Naive thymus-derived CD4-positive, alpha-beta T cell (primary cell): ENCODE results near the gene C3. TPM values are rescaled to one million over a fixed set of nuclear protein-coding genes. Genes with fewer than 3 reads are reported as not detected.
A peak's percentile ranks its signal among the peaks of the same experiment; 100 is the strongest.
"Not testable (repeated sequence)": the region's sequence is repeated elsewhere in the genome, so short reads cannot be mapped to it uniquely, and the experiment has no call there.

ENCODE experiments used
- ATAC-seq: fragments of 150-1000 bp; cut with Tn5 transposase; 2 replicates; pipeline ENCODE4 v1.10.0; 2021; ENCODE audit warnings: mild to moderate bottlenecking, moderate library complexity
- CTCF ChIA-PET: fragments of 350-600 bp; sonication (Branson Sonifier 250); formaldehyde crosslinking; loops from one replicate; lab custom pipeline; 2021; ENCODE audit warnings: antibody characterized with exemption; lab: Charles Lee
- POLR2A ChIA-PET: fragments of 350-600 bp; sonication (Branson Sonifier 250); formaldehyde crosslinking; loops from one replicate; lab custom pipeline; 2021; ENCODE audit warnings: antibody characterized with exemption, inconsistent platforms; lab: Charles Lee
- DNase-seq, 9 donors: peaks; one replicate each; pipeline versions ENCODE4 v3.0.0 to v3.0.0-alpha.2; 2020 to 2022; ENCODE audit warnings: mixed read lengths in 1 of 9
- H3K27ac ChIP-seq: one replicate; pipeline ENCODE4 v1.7.0; 2013; ENCODE audit warnings: mild to moderate bottlenecking, low read depth, low read length, moderate library complexity
- H3K27me3 ChIP-seq, 2 donors: one replicate each; pipeline ENCODE4 v1.7.0; 2013; ENCODE audit warnings: low read length in 2 of 2, mild to moderate bottlenecking in 2 of 2, moderate library complexity in 2 of 2; ENCODE audit not compliant: control insufficient read depth in 2 of 2, insufficient read depth in 2 of 2
- H3K36me3 ChIP-seq, 3 experiments: 1 replicate in 2 of 3; 2 replicates in 1 of 3; pipeline ENCODE4 v1.7.0; 2013; ENCODE audit warnings: low read length in 3 of 3, mild to moderate bottlenecking in 3 of 3, moderate library complexity in 1 of 3; ENCODE audit not compliant: insufficient read depth in 3 of 3, control insufficient read depth in 2 of 3
- H3K4me1 ChIP-seq, 2 donors: one replicate each; pipeline ENCODE4 v1.7.0; 2013; ENCODE audit warnings: low read length in 2 of 2, mild to moderate bottlenecking in 2 of 2, moderate library complexity in 1 of 2; ENCODE audit not compliant: control insufficient read depth in 2 of 2, insufficient read depth in 2 of 2
- H3K4me3 ChIP-seq: 2 replicates; pipeline ENCODE4 v1.7.0; 2013; ENCODE audit warnings: mild to moderate bottlenecking, low read length
- H3K9me3 ChIP-seq, 3 experiments: 1 replicate in 2 of 3; 2 replicates in 1 of 3; pipeline ENCODE4 v1.7.0; 2013; ENCODE audit warnings: low read length in 3 of 3; ENCODE audit not compliant: control insufficient read depth in 2 of 3
- H3K27ac Mint-ChIP-seq, 9 donors: one replicate each; pipeline ENCODE4 v1.8.0; 2020 to 2022; ENCODE audit warnings: mixed read lengths in 9 of 9, mild to moderate bottlenecking in 8 of 9, moderate library complexity in 5 of 9, inconsistent platforms in 2 of 9
- H3K27me3 Mint-ChIP-seq, 5 donors: one replicate each; pipeline ENCODE4 v1.8.0; 2021 to 2022; ENCODE audit warnings: mixed read lengths in 5 of 5, mild to moderate bottlenecking in 1 of 5
- H3K36me3 Mint-ChIP-seq, 5 donors: one replicate each; pipeline ENCODE4 v1.8.0; 2020 to 2022; ENCODE audit warnings: mixed read lengths in 5 of 5, mild to moderate bottlenecking in 3 of 5, inconsistent platforms in 1 of 5
- H3K4me1 Mint-ChIP-seq, 7 donors: one replicate each; pipeline ENCODE4 v1.8.0; 2020 to 2022; ENCODE audit warnings: mixed read lengths in 7 of 7, mild to moderate bottlenecking in 3 of 7, inconsistent platforms in 1 of 7
- H3K4me3 Mint-ChIP-seq, 10 donors: one replicate each; pipeline ENCODE4 v1.8.0; 2020 to 2022; ENCODE audit warnings: mild to moderate bottlenecking in 10 of 10, mixed read lengths in 10 of 10, moderate library complexity in 6 of 10, inconsistent platforms in 2 of 10
- H3K9me3 Mint-ChIP-seq, 11 donors: one replicate each; pipeline ENCODE4 v1.8.0; 2020 to 2022; ENCODE audit warnings: mixed read lengths in 11 of 11, mild to moderate bottlenecking in 4 of 11, inconsistent platforms in 1 of 11, moderate library complexity in 1 of 11
- intact Hi-C, 2 donors: fragments of 100-400 bp; cut with micrococcal nuclease; formaldehyde crosslinking; loops; one replicate each; pipeline ENCODE4 v1.15.1; 2023
- polyA plus RNA-seq, 2 donors: library from polyadenylated mRNA; unstranded; fragments of 300-500 nt; fragmentation: Illumina TruSeq; gene quantifications; one replicate each; pipeline ENCODE4 v1.2.3, GENCODE V29; 2021
- total RNA-seq, 6 experiments: library from RNA in 5 of 6; stranded (reverse) in 5 of 6; gene quantifications; 1 replicate in 5 of 6; 2 replicates in 1 of 6; pipeline ENCODE4 v1.2.3 and lab custom pipeline; 2021 to 2026

The C3 gene
- total and polyA plus RNA-seq, 7 experiments from 2014 or later = 0.57 to 3.7 (median 1.8) TPM; not detected in 2

- ChIA-PET CTCF (interaction anchor here (0.6 kb wide), 1 partner anchor 401 kb away, joined by 4 read pairs; no protein-coding TSS in a partner anchor), POLR2A (interaction anchor here (0.7 to 4.7 kb wide), 7 partner anchors 12 to 403 kb away, joined by 3 to 27 read pairs (median 7); partner anchors contain the start of gene GPR108)
- peaks cover 0 to 2% (median 0%) of the 10 kb centered on the region in 11 donors for H3K9me3 Mint-ChIP-seq
- peaks cover 21 to 55% (median 45%) of the 10 kb centered on the region in 7 donors for H3K4me1 Mint-ChIP-seq
- intact Hi-C loops = loop anchor here (1.0 to 10.0 kb wide), 12 partner anchors 13 to 394 kb away; partner anchors contain the start of genes ALKBH7 (in 1 of the 2), GPR108 (in 1 of the 2) and TRIP10 (in 1 of the 2)
- H3K4me3 ChIP-seq = peak overlapping the region; percentile 82
- ATAC-seq (no peak), DNase-seq (peak in 2 of 9 donors; percentile 8 to 30)
- H3K27ac Mint-ChIP-seq = peak overlapping the region; percentile 89 to 98 (median 95)
- H3K9me3 ChIP-seq = no peaks in the 10 kb centered on the region
- H3K36me3 Mint-ChIP-seq = peaks cover 0 to under 1% (median 0%) of the 10 kb centered on the region in 5 donors
- H3K27me3 ChIP-seq = no peaks in the 10 kb centered on the region
- H3K4me1 ChIP-seq = peaks cover 24 to 34% of the 10 kb centered on the region in 2 donors
- peak overlapping the region; percentile 88 to 99 (median 94) for H3K4me3 Mint-ChIP-seq
- peak overlapping the region; percentile 91 for H3K27ac ChIP-seq
- no peaks in the 10 kb centered on the region for H3K27me3 Mint-ChIP-seq
- peaks cover 0 to 21% (median under 1%) of the 10 kb centered on the region in 3 experiments for H3K36me3 ChIP-seq
Observed at GRCh38 chr19:6766357-6767080, 46.1 kb upstream of the C3 start.

DNA sequence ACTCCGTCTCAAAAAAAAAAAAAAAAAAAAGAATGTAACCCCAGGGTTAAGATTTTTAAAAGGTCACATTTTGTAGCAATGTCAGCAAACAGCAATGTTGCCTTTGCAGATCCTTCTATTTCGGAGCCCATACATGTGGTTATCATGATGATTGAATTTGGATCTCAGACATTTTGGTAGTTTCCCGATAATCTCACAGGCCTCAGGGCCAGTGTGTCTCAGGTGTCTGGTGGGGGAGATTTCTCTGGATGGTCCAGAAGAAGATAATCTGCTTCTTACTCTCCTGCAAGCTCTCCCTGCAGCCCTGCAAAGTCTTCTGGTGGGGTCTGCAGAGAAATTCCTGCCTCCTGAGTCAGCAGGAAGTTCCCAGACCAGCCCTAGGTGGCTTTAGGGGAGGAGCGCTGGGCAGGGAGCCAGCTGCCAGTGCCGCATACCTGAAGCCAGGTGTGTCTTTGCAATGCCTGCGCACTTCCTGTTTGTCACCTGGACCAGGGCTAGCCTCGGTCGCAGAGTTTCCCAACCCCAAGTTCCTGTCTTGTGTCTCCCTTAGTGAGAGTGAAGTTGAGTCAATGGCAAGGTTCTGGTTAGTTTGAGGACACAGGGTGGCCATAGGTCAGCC, 45.4 kb upstream of the C3 start:
- H3K4me3 ChIP-seq = peak overlapping the region; percentile 82
- intact Hi-C loops = loop anchor here (2.0 to 10.0 kb wide), 5 partner anchors 47 to 393 kb away; partner anchors contain the start of gene ALKBH7 (in 1 of the 2)
- no peaks in the 10 kb centered on the region for H3K27me3 ChIP-seq
- peaks cover 0 to 28% (median 7%) of the 10 kb centered on the region in 3 experiments for H3K36me3 ChIP-seq
- peak overlapping the region; percentile 91 for H3K27ac ChIP-seq
- H3K36me3 Mint-ChIP-seq = peaks cover 0 to 6% (median 4%) of the 10 kb centered on the region in 5 donors
- peak overlapping the region; percentile 89 to 98 (median 95) for H3K27ac Mint-ChIP-seq
- no peaks in the 10 kb centered on the region for H3K27me3 Mint-ChIP-seq
- H3K9me3 ChIP-seq = no peaks in the 10 kb centered on the region
- peaks cover 24 to 34% of the 10 kb centered on the region in 2 donors for H3K4me1 ChIP-seq
- DNase-seq (peak in 5 of 9 donors; percentile 23 to 41 (median 30)), ATAC-seq (no peak)
- peak overlapping the region; percentile 88 to 99 (median 94) for H3K4me3 Mint-ChIP-seq
- H3K9me3 Mint-ChIP-seq = peaks cover 0 to 2% (median 0%) of the 10 kb centered on the region in 11 donors
- POLR2A ChIA-PET = interaction anchor here (0.8 to 4.7 kb wide), 8 partner anchors 10 to 125 kb away, joined by 3 to 27 read pairs (median 6); partner anchors contain the start of gene GPR108
- H3K4me1 Mint-ChIP-seq = peaks cover 19 to 53% (median 44%) of the 10 kb centered on the region in 7 donors
- CTCF ChIA-PET = no interaction called here

DNA sequence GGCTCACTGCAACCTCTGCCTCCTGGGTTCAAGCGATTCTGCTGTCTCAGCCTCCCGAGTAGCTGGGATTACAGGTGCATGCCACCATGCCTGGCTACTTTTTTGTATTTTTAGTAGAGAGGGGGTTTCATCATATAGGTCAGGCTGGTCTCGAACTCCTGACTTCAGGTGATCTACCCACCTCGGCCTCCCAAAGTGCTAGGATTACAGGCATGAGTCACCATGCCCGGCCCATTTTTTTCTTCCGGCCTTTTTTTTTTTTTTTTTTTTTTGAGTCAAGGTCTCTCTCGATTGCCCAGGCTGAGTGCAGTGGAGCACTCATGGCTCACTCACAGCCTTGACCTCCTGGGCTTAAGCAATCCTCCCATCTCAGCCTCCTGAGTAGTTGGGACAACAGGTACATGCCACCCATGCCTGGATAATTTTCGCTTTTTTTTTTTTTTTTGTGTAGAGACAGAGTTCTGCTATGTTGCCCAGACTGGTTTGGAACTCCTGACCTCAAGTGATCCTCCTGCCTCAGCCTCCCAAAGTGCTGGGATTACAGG, 41.9 kb upstream of the C3 start:
- ATAC-seq, DNase-seq, H3K27ac ChIP-seq, H3K27me3 ChIP-seq, H3K27me3 Mint-ChIP-seq, H3K9me3 Mint-ChIP-seq, H3K4me3 ChIP-seq, H3K9me3 ChIP-seq, POLR2A ChIA-PET: not testable (repeated sequence)
- H3K4me3 Mint-ChIP-seq = peak overlapping the region in 1 of 10 donors; percentile 29
- peaks cover 11 to 43% (median 27%) of the 10 kb centered on the region in 7 donors for H3K4me1 Mint-ChIP-seq
- peaks cover 10 to 54% (median 23%) of the 10 kb centered on the region in 3 experiments for H3K36me3 ChIP-seq
- intact Hi-C loops = loop anchor here in 1 of 2 donors (10.0 kb wide), 1 partner anchor 62 kb away; no protein-coding TSS in a partner anchor
- peaks cover 16 to 26% of the 10 kb centered on the region in 2 donors for H3K4me1 ChIP-seq
- CTCF ChIA-PET = interaction anchor here (1.1 kb wide), 1 partner anchor 101 kb away, joined by 3 read pairs; no protein-coding TSS in a partner anchor
- H3K36me3 Mint-ChIP-seq = peaks cover 0 to 22% (median 10%) of the 10 kb centered on the region in 5 donors
- peak overlapping the region in 1 of 9 donors; percentile 51 for H3K27ac Mint-ChIP-seq

- no peak overlapping the region for H3K4me3 Mint-ChIP-seq
- peaks cover 10 to 63% (median 23%) of the 10 kb centered on the region in 3 experiments for H3K36me3 ChIP-seq
- peaks cover 3 to 32% (median 19%) of the 10 kb centered on the region in 7 donors for H3K4me1 Mint-ChIP-seq
- no peak overlapping the region for H3K27ac ChIP-seq
- peak; percentile 37 for ATAC-seq
- peak overlapping the region in 1 of 9 donors; percentile 4 for H3K27ac Mint-ChIP-seq
- H3K27me3 Mint-ChIP-seq = no peaks in the 10 kb centered on the region
- ChIA-PET CTCF (interaction anchor here (0.7 to 1.1 kb wide), 3 partner anchors 46 to 103 kb away, joined by 3 to 4 read pairs (median 3); no protein-coding TSS in a partner anchor), POLR2A (interaction anchor here (2.3 kb wide), 1 partner anchor 40 kb away, joined by 11 read pairs; no protein-coding TSS in a partner anchor)
- no peaks in the 10 kb centered on the region for H3K27me3 ChIP-seq
- peaks cover 0 to 22% (median 10%) of the 10 kb centered on the region in 5 donors for H3K36me3 Mint-ChIP-seq
- peaks cover 13 to 20% of the 10 kb centered on the region in 2 donors for H3K4me1 ChIP-seq
- peak in 1 of 9 donors; percentile 31 for DNase-seq
- no peaks in the 10 kb centered on the region for H3K9me3 ChIP-seq
- intact Hi-C loops = loop anchor here in 1 of 2 donors (10.0 kb wide), 1 partner anchor 64 kb away; no protein-coding TSS in a partner anchor
- H3K4me3 ChIP-seq = no peak overlapping the region
- H3K9me3 Mint-ChIP-seq = no peaks in the 10 kb centered on the region
Observed at GRCh38 chr19:6761053-6761676, 40.7 kb upstream of the C3 start.

GRCh38 chr19:6760606-6761005, 40.2 kb upstream of the C3 start:
- no peak for DNase-seq
- Histone ChIP-seq H3K4me3 (no peak overlapping the region), H3K9me3 (no peaks in the 10 kb centered on the region), H3K27me3 (no peaks in the 10 kb centered on the region), H3K36me3 (peaks cover 10 to 64% (median 24%) of the 10 kb centered on the region in 3 experiments), H3K4me1 (peaks cover 7 to 15% of the 10 kb centered on the region in 2 donors), H3K27ac (no peak overlapping the region)
- Mint-ChIP-seq H3K27me3 (no peaks in the 10 kb centered on the region), H3K27ac (no peak overlapping the region), H3K36me3 (peaks cover 0 to 22% (median 10%) of the 10 kb centered on the region in 5 donors), H3K9me3 (no peaks in the 10 kb centered on the region), H3K4me1 (peaks cover 0 to 27% (median 13%) of the 10 kb centered on the region in 7 donors), H3K4me3 (no peak overlapping the region)
- ATAC-seq = no peak
- CTCF ChIA-PET = interaction anchor here (0.7 kb wide), 1 partner anchor 103 kb away, joined by 3 read pairs; no protein-coding TSS in a partner anchor
- POLR2A ChIA-PET = interaction anchor here (2.3 kb wide), 1 partner anchor 41 kb away, joined by 11 read pairs; no protein-coding TSS in a partner anchor
- intact Hi-C loops = loop anchor here in 1 of 2 donors (10.0 kb wide), 1 partner anchor 64 kb away; no protein-coding TSS in a partner anchor
